HG02642 (cell line): ENCODE measurements around the gene CDC37L1.
A peak's percentile ranks its signal among the peaks of the same experiment; 100 is the strongest.
"Not testable (repeated sequence)": the region's sequence is repeated elsewhere in the genome, so short reads cannot be mapped to it uniquely, and the experiment has no call there.

Experiments
- ATAC-seq: cut with Tn5 transposase; IDR thresholded peaks from one replicate; pipeline ENCODE4 v1.9.1; 2021; ENCODE audit warnings: mild to moderate bottlenecking; ENCODE audit not compliant: unreplicated experiment, poor library complexity

CDC37L1 gene

GRCh38 chr9:4679268-4680172, at the start of gene CDC37L1:
Gene CDC37L1, plus strand, starts transcription at chr9:4679569. Its CDS starts 199 bp downstream, at chr9:4679768.
- ATAC-seq, result peak; percentile 96

- ATAC-seq, result no peak
These were observed 48.5 kb upstream of the CDC37L1 start for GRCh38 chr9:4630836-4631235.

- ATAC-seq, result no peak
These were observed 40.4 kb upstream of the CDC37L1 start for GRCh38 chr9:4638968-4639367.

- no peak for ATAC-seq
These were observed 39.9 kb upstream of the CDC37L1 start for GRCh38 chr9:4639420-4639819.

GRCh38 chr9:4640027-4640426, 39.3 kb upstream of the CDC37L1 start:
- ATAC-seq, result no peak

GRCh38 chr9:4642351-4642750, 37.0 kb upstream of the CDC37L1 start:
- no peak for ATAC-seq

GRCh38 chr9:4654084-4654483, 25.3 kb upstream of the CDC37L1 start:
- ATAC-seq, result no peak

GRCh38 chr9:4654538-4654937, 24.8 kb upstream of the CDC37L1 start:
- ATAC-seq, result no peak

GRCh38 chr9:4656196-4656595, 23.2 kb upstream of the CDC37L1 start:
- ATAC-seq, result not testable (repeated sequence)

- ATAC-seq, result no peak
These were observed 22.7 kb upstream of the CDC37L1 start for GRCh38 chr9:4656621-4657020.

GRCh38 chr9:4657426-4658159, 21.8 kb upstream of the CDC37L1 start:
- no peak for ATAC-seq

- ATAC-seq, result not testable (repeated sequence)
These were observed 18.7 kb upstream of the CDC37L1 start for GRCh38 chr9:4660665-4661064.

- no peak for ATAC-seq
These were observed 18.2 kb upstream of the CDC37L1 start for GRCh38 chr9:4661165-4661564.

- no peak for ATAC-seq
These were observed 17.8 kb upstream of the CDC37L1 start for GRCh38 chr9:4661611-4662010.

GRCh38 chr9:4662108-4662988, 17.0 kb upstream of the CDC37L1 start, which contains the start of gene PLPP6:
Gene PLPP6, plus strand, starts transcription at chr9:4662294. Its CDS starts 82 bp downstream, at chr9:4662376.
- ATAC-seq, result peak; percentile 93

GRCh38 chr9:4662989-4663792, 16.2 kb upstream of the CDC37L1 start:
- ATAC-seq, result no peak

- no peak for ATAC-seq
These were observed 15.4 kb upstream of the CDC37L1 start for GRCh38 chr9:4663956-4664355.

GRCh38 chr9:4665357-4665756, 14.0 kb upstream of the CDC37L1 start:
- ATAC-seq, result no peak

- ATAC-seq, result peak; percentile 45
These were observed 13.2 kb upstream of the CDC37L1 start, which contains the start of gene SPATA6L for GRCh38 chr9:4666042-4666699. Gene SPATA6L, minus strand, starts transcription at chr9:4666480. Its CDS starts 230 bp downstream, at chr9:4666250.
